Activated CD4-positive, alpha-beta memory T cell treated with anti-CD3 and anti-CD28 coated beads, Interleukin-2, amount 10 ng/mL, durations not matched to agents 7 days and 5 days (primary cell): ENCODE data around the gene USP25. TPM values are rescaled to one million over a fixed set of nuclear protein-coding genes. Genes with fewer than 3 reads are reported as not detected.

ENCODE experiments used
- CTCF ChIA-PET: fragments of 350-600 bp; sonication (Branson Sonifier 250); formaldehyde crosslinking; loops from one replicate; lab custom pipeline; 2021; ENCODE audit warnings: antibody characterized with exemption, inconsistent platforms; lab: Charles Lee
- POLR2A ChIA-PET: fragments of 350-600 bp; sonication (Branson Sonifier 250); formaldehyde crosslinking; loops from one replicate; lab custom pipeline; 2021; ENCODE audit warnings: antibody characterized with exemption; lab: Charles Lee
- DNase-seq: peaks from one replicate; pipeline ENCODE4 v3.0.0-alpha.2; 2020
- H3K27ac Mint-ChIP-seq: one replicate; pipeline ENCODE4 v1.8.0; 2021; ENCODE audit warnings: mild to moderate bottlenecking, mixed read lengths
- H3K27me3 Mint-ChIP-seq: one replicate; pipeline ENCODE4 v1.8.0; 2021; ENCODE audit warnings: mixed read lengths
- H3K36me3 Mint-ChIP-seq: one replicate; pipeline ENCODE4 v1.8.0; 2021; ENCODE audit warnings: low read depth, mixed read lengths
- H3K4me1 Mint-ChIP-seq: one replicate; pipeline ENCODE4 v1.8.0; 2021; ENCODE audit warnings: mixed read lengths
- H3K4me3 Mint-ChIP-seq: one replicate; pipeline ENCODE4 v1.8.0; 2021; ENCODE audit warnings: mild to moderate bottlenecking, mixed read lengths
- H3K9me3 Mint-ChIP-seq: one replicate; pipeline ENCODE4 v1.8.0; 2021; ENCODE audit warnings: mixed read lengths
- total RNA-seq, 2 experiments: library from RNA; stranded (reverse); gene quantifications; one replicate each; pipeline ENCODE4 v1.2.3, GENCODE V29; 2021

The USP25 gene
- total RNA-seq, 2 experiments from 2014 or later, result 53.5 to 61.0 TPM

GRCh38 chr21:15775291-15775690, 45.5 kb downstream of the USP25 start:
- no peaks in the 10 kb centered on the region for H3K9me3 Mint-ChIP-seq
- no peak for DNase-seq
- no peaks in the 10 kb centered on the region for H3K27me3 Mint-ChIP-seq
- ChIA-PET POLR2A (interaction anchor here (1.0 kb wide), 1 partner anchor 12 kb away, joined by 3 read pairs; no protein-coding TSS in a partner anchor), CTCF (interaction anchor here (1.0 kb wide), 1 partner anchor 52 kb away, joined by 3 read pairs; no protein-coding TSS in a partner anchor)
- peaks cover 9% of the 10 kb centered on the region for H3K4me1 Mint-ChIP-seq
- peaks cover 21% of the 10 kb centered on the region for H3K36me3 Mint-ChIP-seq
- no peak overlapping the region for H3K4me3 Mint-ChIP-seq
- no peak overlapping the region for H3K27ac Mint-ChIP-seq

GRCh38 chr21:15775981-15776380, 46.2 kb downstream of the USP25 start:
- peaks cover 24% of the 10 kb centered on the region for H3K36me3 Mint-ChIP-seq
- peaks cover 5% of the 10 kb centered on the region for H3K9me3 Mint-ChIP-seq
- H3K4me3 Mint-ChIP-seq, result no peak overlapping the region
- H3K27me3 Mint-ChIP-seq, result no peaks in the 10 kb centered on the region
- CTCF ChIA-PET, result no interaction called here
- POLR2A ChIA-PET, result interaction anchor here (1.0 kb wide), 1 partner anchor 12 kb away, joined by 3 read pairs; no protein-coding TSS in a partner anchor
- peaks cover 9% of the 10 kb centered on the region for H3K4me1 Mint-ChIP-seq
- DNase-seq, result no peak
- no peak overlapping the region for H3K27ac Mint-ChIP-seq

DNA sequence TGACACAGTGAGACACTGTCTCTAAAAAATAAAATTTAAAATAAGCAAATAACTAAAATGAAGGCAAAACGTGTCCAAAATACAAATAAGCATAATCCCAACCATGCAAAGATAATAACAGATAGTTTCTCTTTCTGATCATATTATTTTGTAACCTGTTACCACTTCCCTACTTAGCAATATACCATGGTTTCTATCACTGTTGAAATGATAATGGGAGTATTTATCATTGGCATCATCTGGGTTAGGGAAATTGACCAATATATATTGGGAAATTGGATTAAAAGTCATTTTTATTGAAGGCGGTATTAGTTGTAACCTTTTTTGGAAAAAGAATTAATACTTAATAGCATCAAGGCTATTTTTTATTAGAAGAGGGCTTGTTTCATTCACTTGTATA, 47.0 kb downstream of the USP25 start:
- Mint-ChIP-seq H3K9me3 (peaks cover 5% of the 10 kb centered on the region), H3K4me1 (peaks cover 9% of the 10 kb centered on the region), H3K27ac (no peak overlapping the region), H3K27me3 (no peaks in the 10 kb centered on the region), H3K4me3 (no peak overlapping the region), H3K36me3 (peaks cover 30% of the 10 kb centered on the region)
- ChIA-PET CTCF (no interaction called here), POLR2A (no interaction called here)
- DNase-seq, result no peak

- Mint-ChIP-seq H3K36me3 (peaks cover 32% of the 10 kb centered on the region), H3K4me1 (peaks cover 8% of the 10 kb centered on the region), H3K9me3 (peaks cover 7% of the 10 kb centered on the region), H3K27ac (no peak overlapping the region), H3K27me3 (no peaks in the 10 kb centered on the region), H3K4me3 (no peak overlapping the region)
- no peak for DNase-seq
- CTCF ChIA-PET, result no interaction called here
- POLR2A ChIA-PET, result no interaction called here
Measured at GRCh38 chr21:15781986-15782385, 52.2 kb downstream of the USP25 start.

DNA sequence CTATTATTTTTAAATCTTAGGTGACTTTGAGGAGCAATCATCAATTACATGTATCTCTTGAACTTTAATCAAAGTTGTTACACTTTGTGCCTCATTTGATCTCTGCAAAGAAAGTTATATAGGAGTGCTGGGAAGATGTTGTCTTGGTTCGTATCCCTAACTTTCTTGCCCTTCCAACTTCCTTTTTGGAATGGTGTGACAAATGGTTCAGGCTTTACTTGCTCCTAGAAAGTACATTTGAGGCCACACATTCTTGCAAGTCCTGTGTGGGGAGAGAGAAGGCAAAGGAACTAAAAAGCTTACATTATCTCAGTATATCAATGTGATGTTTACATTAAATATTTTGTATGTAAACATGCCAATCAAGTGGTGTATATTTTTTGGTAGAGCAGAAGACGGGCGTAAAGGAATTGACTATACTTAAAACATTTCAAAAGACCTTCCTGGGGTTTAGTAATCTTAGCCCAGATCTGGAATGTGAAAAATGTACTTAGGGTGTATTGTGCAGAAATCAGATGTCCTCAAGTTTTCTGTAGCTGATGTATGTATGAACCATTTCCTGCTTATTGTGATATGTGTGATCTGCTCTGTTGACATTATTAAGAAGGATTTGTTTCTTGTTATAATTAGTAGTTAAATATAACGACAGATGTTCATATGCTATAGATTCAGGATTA, 59.2 kb downstream of the USP25 start:
- no peak overlapping the region for H3K27ac Mint-ChIP-seq
- H3K4me1 Mint-ChIP-seq, result peaks cover 5% of the 10 kb centered on the region
- no peaks in the 10 kb centered on the region for H3K27me3 Mint-ChIP-seq
- CTCF ChIA-PET, result interaction anchor here (0.6 kb wide), 1 partner anchor 39 kb away, joined by 5 read pairs; no protein-coding TSS in a partner anchor
- no peak for DNase-seq
- H3K36me3 Mint-ChIP-seq, result peaks cover 10% of the 10 kb centered on the region
- no peak overlapping the region for H3K4me3 Mint-ChIP-seq
- POLR2A ChIA-PET, result no interaction called here
- no peaks in the 10 kb centered on the region for H3K9me3 Mint-ChIP-seq

- H3K36me3 Mint-ChIP-seq, result peaks cover 30% of the 10 kb centered on the region
- no peaks in the 10 kb centered on the region for H3K27me3 Mint-ChIP-seq
- DNase-seq, result no peak
- ChIA-PET CTCF (interaction anchor here (0.9 kb wide), 1 partner anchor 63 kb away, joined by 8 read pairs; no protein-coding TSS in a partner anchor), POLR2A (no interaction called here)
- no peak overlapping the region for H3K4me3 Mint-ChIP-seq
- no peak overlapping the region for H3K27ac Mint-ChIP-seq
- no peaks in the 10 kb centered on the region for H3K9me3 Mint-ChIP-seq
- H3K4me1 Mint-ChIP-seq, result peaks cover 29% of the 10 kb centered on the region
Measured at GRCh38 chr21:15793109-15793508, 63.3 kb downstream of the USP25 start.

DNA sequence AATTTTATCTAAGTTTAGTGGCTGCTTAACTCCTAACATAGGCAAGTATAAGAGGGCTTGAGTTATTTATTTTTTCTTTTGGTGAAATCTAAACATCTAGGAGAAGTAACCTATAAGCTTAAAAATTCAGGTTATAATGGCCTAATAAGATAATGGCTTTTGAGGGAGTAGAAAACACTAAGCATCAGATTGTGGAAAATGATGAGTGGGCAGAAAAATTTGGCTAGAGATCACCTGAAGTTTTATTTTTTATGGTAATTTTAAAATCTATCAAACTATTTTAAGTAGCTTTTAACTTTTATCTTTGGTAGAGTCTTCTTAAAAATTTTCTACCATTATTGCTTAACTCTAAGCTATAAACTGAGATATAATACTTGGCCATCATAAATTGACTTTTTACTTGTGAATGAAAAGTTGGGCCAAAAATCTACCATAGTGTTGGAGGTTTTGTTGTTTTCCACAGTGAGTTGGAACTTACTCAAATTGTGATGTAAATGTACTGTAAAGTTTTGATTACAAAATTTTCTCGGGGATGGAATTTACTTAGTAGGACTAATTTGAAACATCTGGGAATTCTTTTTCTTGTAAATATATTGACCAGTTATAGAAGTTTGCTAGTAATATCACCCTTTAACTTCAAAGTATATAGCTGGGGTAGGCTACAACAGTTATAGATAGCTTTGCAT, 63.9 kb downstream of the USP25 start:
- POLR2A ChIA-PET, result interaction anchor here (1.1 kb wide), 1 partner anchor 8 kb away, joined by 3 read pairs; no protein-coding TSS in a partner anchor
- H3K4me3 Mint-ChIP-seq, result no peak overlapping the region
- no peaks in the 10 kb centered on the region for H3K27me3 Mint-ChIP-seq
- peaks cover 27% of the 10 kb centered on the region for H3K36me3 Mint-ChIP-seq
- H3K9me3 Mint-ChIP-seq, result no peaks in the 10 kb centered on the region
- no peak overlapping the region for H3K27ac Mint-ChIP-seq
- CTCF ChIA-PET, result interaction anchor here (0.9 kb wide), 1 partner anchor 63 kb away, joined by 8 read pairs; no protein-coding TSS in a partner anchor
- no peak for DNase-seq
- peaks cover 35% of the 10 kb centered on the region for H3K4me1 Mint-ChIP-seq

DNA sequence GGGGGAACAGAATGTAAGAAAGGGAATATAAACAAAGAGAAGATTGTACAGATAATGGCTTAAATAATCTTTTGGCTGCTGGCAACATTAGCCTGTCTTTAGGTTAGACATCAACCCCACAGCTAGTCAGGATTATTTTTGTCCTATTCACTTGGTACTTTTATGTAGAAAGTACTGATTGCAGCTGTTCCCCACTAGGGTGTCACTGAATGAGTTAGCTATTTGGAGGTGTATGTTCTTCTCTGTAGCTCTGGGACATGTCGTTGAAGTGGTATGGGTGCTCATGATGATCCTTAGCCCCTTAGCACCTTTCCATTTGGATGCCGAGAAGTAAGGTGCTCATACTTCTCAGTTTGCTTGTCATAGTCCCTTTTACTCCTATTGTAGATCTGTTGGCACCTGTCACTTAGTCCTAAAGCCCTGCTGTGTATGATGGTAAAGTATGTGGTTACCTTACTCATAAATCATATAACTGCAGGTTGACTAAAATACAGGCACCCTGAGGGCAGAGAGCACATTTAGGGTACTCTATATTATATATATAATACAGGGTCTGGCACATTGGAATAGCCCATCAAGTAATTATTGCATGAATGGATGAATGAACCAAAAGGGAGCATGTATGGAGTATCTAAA, 64.6 kb downstream of the USP25 start:
- no peaks in the 10 kb centered on the region for H3K9me3 Mint-ChIP-seq
- H3K36me3 Mint-ChIP-seq, result peaks cover 24% of the 10 kb centered on the region
- CTCF ChIA-PET, result no interaction called here
- POLR2A ChIA-PET, result interaction anchor here (1.1 kb wide), 1 partner anchor 8 kb away, joined by 3 read pairs; no protein-coding TSS in a partner anchor
- H3K27me3 Mint-ChIP-seq, result no peaks in the 10 kb centered on the region
- H3K4me3 Mint-ChIP-seq, result no peak overlapping the region
- DNase-seq, result no peak
- peaks cover 37% of the 10 kb centered on the region for H3K4me1 Mint-ChIP-seq
- H3K27ac Mint-ChIP-seq, result no peak overlapping the region

DNA sequence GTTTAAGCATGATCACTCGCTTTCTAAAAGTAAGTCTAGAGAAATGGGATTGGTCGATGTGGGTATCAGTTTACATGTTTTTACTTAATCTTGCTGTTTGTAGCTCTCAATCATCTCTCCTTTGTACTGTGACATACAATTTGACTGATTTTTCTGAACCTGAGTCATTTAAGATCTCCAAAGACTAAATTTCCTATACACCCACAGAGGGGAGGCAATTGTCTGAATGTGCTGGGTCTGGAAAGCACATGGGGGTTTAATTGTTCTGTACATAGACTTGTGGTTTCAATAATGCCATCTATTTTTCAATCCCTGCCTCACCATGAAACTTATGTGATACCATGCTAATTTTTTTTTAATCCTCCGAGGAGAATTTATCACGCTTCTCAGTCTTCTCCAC, 65.8 kb downstream of the USP25 start:
- ChIA-PET POLR2A (no interaction called here), CTCF (no interaction called here)
- no peak for DNase-seq
- no peak overlapping the region for H3K4me3 Mint-ChIP-seq
- peaks cover 37% of the 10 kb centered on the region for H3K4me1 Mint-ChIP-seq
- H3K9me3 Mint-ChIP-seq, result no peaks in the 10 kb centered on the region
- H3K27ac Mint-ChIP-seq, result no peak overlapping the region
- no peaks in the 10 kb centered on the region for H3K27me3 Mint-ChIP-seq
- H3K36me3 Mint-ChIP-seq, result peaks cover 25% of the 10 kb centered on the region

GRCh38 chr21:15797577-15798363, 68.0 kb downstream of the USP25 start:
- no peaks in the 10 kb centered on the region for H3K9me3 Mint-ChIP-seq
- H3K27me3 Mint-ChIP-seq, result no peaks in the 10 kb centered on the region
- H3K36me3 Mint-ChIP-seq, result peaks cover 28% of the 10 kb centered on the region
- peaks cover 37% of the 10 kb centered on the region for H3K4me1 Mint-ChIP-seq
- ChIA-PET POLR2A (no interaction called here), CTCF (no interaction called here)
- no peak overlapping the region for H3K4me3 Mint-ChIP-seq
- no peak overlapping the region for H3K27ac Mint-ChIP-seq
- no peak for DNase-seq

DNA sequence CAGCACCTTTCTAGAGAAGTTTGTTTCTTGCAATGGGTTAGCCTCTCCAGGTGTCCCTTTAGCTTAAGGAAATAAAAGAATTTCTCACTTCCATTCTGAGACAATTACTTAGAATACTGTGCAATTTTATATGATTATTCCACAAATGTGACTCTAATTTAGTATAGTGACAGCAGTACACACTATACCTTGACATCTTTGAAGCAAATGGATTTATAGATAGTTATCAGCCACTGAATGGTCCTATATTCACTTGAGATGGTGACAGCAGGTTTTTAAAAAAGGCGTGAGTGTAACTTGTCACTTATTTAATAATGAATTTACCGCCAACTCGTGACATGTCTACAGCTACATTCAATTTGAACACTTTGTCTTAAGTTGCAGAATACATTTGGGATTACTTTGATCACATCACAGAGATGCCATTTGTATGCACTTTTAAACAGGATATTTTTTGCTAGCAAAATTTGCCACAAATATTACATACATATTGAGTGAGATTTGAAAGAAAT, 71.6 kb downstream of the USP25 start:
- Mint-ChIP-seq H3K9me3 (no peaks in the 10 kb centered on the region), H3K36me3 (peaks cover 26% of the 10 kb centered on the region), H3K4me3 (no peak overlapping the region), H3K4me1 (peaks cover 25% of the 10 kb centered on the region), H3K27me3 (no peaks in the 10 kb centered on the region), H3K27ac (no peak overlapping the region)
- no peak for DNase-seq
- POLR2A ChIA-PET, result interaction anchor here (0.9 kb wide), 1 partner anchor 7 kb away, joined by 3 read pairs; no protein-coding TSS in a partner anchor
- CTCF ChIA-PET, result interaction anchor here (1.0 kb wide), 1 partner anchor 16 kb away, joined by 3 read pairs; no protein-coding TSS in a partner anchor

GRCh38 chr21:15804247-15805005, 74.6 kb downstream of the USP25 start:
- DNase-seq, result no peak
- CTCF ChIA-PET, result no interaction called here
- H3K9me3 Mint-ChIP-seq, result no peaks in the 10 kb centered on the region
- no peak overlapping the region for H3K27ac Mint-ChIP-seq
- H3K27me3 Mint-ChIP-seq, result no peaks in the 10 kb centered on the region
- POLR2A ChIA-PET, result no interaction called here
- H3K4me1 Mint-ChIP-seq, result no peaks in the 10 kb centered on the region
- H3K4me3 Mint-ChIP-seq, result no peak overlapping the region
- H3K36me3 Mint-ChIP-seq, result peaks cover 39% of the 10 kb centered on the region
